GM10847 (cell line): ENCODE measurements around the gene MN1.

Source experiments
- POLR2A ChIP-seq: IDR thresholded peaks from 2 replicates; pipeline ENCODE4 v1.6.1; 2011; ENCODE audit not compliant: insufficient read length; ENCODE audit errors: extremely low read depth

The MN1 gene

DNA sequence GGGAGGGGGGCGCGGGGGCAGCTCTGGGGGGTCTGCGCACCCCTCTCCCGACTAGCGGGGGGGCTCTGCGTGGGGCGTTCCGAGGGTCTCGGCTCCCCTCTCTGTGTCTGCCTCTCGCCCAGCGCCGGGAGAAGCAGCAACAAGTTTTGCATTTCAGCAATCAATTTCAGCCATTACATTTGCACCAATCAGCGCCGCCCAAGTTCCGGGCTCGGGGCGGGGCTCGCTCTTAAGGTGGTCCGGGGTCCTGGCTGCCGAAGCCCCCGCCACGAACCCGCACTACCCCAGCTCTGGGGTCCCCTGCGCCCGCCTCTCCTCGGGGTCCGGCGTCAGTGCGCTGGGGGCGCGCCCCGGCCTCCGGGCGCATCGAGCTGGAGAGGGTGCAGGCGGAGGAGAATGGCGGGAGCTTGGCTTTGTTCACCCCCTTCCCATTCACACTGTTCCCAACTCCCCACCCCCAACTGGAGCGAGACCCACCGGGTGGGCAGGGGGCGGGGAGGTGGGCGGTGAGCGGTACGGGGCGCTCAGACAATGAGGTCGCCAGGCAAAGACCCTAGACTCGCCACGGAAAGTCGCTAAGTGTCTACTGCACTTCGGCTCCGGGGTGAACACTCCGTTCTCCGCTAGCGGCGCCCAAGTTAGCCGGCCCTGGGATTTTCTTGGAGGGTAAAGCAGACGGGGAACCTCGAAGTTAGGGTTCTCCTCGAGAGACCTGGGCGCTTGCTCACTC lies at the start of gene MN1:
TSS of gene MN1 (minus strand) at position 141 of the 730 bp plus-strand sequence. CDS start 1,213 bp downstream, outside the sequence.
- TF ChIP-seq POLR2A = no peak

DNA sequence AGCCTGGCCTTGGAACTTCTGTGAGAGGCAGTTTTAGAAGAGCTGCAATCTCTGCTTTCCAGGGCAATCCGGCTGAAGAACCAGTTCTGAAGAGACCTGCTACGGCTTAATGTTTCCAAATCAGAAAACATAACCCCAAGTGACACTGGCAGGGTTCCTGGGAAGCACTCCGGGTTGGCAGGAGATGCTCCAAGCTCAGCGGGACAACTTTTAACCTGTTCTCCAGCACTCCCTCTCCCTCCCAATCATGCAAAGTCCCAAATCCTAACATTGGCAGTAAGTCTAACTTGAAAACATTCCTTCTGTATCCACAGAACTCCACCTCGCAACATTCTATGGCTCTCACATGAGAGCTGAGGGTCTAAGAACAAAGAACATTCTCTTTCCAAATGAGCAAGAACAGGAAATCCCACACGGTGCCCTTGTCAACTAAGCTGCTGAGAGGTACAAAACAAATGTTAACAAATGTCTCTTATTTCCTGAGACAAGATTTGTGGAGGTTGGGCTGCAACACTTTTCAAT lies 48.5 kb upstream of the MN1 start:
- TF ChIP-seq POLR2A = no peak

DNA sequence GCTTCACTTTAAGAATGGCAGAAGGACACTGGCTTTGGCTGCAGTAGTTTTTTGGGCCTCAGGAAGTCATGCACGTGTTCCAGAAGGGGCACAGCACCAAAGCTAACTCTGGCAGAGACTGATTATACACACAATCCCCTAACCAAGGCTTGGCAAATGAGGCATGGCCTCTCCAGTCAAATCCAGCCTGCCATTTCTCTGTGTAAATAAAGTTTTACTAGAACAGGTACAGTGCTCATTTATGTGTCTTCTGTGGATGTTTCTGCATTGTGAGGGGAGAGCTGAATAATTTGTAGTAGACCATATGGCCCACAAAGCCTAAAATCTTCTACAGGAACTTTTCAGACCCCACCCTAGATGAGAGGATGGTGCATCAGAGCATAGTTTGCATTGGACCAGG lies 46.4 kb upstream of the MN1 start:
- TF ChIP-seq POLR2A = no peak

DNA sequence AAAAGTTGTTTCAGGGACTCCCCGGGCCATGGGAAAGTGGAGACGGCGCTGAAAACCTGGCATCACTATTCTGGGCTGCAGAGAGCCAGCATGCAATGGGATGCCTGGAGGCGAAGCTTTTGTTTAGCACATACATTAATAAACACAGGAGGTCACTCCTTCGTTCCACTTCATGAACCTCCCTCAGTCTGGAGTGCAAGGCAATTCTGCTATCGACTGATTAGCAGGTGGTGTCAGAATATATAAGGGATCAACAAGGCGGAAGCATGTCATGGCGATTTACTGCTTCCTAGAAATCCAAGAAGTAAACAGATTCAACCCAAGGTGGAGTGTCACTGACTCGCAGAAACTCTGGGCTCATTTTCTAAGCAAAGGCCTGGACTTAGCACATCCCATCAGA lies 45.4 kb upstream of the MN1 start:
- no peak for TF ChIP-seq POLR2A

DNA sequence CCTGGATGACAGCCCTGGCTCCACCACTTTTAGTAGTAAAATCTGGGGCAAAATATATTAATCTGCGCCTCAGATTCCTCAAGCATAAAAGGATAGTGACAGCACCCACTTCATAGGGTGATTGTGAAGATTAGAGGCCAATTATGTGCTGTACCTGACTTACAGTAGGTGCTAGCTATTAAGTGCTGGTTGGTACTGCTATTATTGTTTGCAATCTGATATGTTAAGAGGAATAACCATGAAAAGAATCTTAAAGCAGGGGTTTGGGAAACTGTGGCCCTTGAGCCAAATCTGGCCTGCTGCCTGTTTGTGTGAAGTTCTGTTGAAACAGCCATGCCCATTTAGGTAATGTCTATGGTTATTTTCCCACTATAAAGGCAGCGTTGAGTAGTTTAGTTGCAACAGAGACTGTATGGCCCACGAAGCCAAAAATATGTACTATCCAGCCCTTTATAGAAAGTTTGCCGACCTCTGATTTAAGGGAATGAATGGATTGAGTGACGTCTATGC lies 44.7 kb upstream of the MN1 start:
- TF ChIP-seq POLR2A = no peak

DNA sequence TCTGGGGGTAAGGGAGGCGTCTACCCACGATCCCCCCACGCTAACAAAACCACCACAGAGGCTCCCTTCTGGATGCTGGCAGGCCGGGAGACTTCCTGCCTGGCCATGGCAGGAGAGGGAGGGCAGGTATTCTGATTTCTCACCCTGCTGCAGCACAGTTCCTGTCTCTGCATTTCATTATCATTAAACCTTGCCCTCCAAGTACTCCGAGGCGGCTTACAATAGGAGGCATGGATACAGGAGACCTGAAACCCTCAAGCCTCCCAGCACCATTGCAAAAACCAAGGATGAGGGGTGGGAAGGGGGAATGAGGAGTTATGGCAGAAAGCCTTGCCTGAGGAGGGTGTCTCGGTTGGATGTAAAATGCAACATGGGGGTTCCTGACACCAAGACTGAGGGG lies 44.1 kb upstream of the MN1 start:
- no peak for TF ChIP-seq POLR2A

DNA sequence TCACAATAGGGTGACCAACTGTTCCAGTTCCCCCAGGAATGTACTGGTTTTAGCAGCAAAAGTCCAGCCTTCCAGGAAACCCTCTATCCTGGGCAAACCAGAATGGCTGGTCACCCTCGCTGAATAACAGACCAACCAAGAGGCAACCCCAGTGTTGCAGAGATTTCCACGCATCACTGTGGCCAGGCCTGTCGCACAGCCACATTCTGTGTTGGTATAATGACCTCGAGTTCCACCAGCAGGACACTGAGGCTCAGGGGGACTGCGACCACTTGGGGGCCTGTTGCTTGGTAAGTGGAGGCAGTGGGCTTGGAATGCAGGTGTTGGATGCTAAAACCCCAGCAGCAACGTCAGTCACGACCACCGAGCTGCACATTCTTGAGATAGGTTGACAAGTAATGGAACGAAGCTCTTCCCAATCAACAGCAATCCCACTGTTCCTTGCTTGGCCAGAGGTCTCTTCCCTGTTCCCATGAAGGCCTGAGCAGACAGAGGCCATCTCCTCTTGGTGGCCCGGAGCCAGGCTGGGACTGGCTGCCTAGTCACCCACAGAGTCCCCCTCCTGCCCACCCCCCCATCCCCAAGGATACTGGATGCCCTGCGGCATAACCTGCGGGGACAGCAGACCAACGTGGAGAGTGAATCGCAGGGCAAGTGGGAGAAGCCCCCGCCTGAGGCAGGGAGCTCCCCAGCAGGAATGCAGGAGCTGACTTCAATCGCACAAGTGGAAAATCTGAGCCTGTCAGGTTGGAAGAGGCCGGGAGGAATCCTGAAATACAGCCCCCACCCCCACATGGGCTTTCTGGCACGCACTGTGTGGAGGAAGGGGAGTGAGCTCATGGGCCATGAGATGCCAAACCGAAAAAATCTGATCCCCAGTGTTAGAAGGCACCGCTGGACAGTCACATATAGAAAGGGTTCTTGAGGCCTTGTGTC lies 43.4 kb upstream of the MN1 start:
- no peak for TF ChIP-seq POLR2A

DNA sequence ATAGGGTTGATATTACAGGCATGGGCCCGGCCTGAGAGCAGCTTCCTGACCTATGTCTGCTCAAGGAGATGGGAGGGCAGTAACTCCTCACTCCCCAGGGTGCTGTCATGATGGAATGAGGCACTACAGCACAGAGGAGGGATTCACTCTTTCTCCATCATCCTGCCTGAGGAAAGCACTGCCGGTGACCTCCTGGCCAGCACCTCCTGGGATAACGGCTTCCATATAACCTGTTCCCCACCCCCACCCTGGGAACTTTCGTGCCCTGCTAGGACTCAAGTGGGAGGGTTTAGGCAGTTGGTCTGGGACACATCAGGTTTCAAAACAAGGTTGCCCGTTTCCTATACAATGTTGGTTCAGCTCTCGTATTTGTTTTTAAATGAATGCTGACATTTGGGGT lies 42.7 kb upstream of the MN1 start:
- TF ChIP-seq POLR2A = no peak

DNA sequence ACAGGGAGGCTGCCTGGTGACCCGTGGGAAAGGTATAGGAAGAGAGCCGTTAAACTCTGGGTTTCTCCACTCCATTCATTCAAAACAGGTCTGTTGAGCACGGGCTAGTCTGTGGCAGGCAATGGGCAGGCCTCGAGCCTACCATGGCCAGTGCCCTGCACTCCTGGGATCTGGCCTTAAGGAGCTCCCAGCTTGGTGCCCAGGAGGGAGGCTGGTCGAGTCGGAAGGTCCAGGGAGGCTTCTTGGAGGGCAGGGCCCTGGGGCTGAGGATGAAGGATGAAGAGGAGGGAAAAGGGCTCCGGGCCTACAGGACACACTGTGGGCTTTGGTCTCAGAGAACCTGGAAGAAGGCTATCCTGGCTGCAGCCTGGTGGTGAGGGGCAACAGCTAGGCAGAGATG lies 41.9 kb upstream of the MN1 start:
- TF ChIP-seq POLR2A = no peak

DNA sequence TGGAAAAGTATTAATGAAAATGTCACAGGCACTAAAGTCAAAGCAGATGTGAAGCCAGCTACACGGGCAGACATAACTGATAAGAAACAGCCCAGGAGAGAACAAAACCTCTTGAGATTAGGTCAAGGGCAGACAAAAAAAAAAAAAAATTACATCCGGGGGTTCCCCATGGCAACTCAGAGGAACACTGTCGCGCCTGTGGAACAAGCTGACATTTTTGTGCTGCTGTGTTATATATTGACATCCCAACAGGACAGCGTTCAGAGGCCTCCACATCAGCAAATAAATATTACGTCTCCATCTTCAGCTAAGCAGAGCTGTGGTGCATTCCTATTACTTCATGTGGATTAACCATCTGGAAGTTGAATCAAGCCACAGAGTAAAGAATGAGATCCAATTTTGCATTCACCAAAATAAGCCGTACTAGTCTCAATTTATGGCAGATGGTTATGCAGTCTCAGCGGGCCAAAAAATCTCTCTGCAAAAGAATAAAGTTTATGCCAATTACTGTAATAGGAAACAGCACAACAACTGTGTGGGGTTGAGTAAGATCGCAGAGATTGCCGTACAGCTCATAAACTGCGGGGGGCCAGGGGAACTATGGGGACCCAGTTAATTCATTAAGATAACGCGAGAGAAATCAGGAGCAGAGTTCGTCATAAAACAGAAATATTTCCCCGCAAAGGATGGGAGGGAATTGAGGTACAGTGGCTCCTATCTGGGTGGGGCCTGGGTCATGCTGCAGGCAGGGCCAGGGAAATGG lies 41.3 kb upstream of the MN1 start:
- TF ChIP-seq POLR2A = no peak

DNA sequence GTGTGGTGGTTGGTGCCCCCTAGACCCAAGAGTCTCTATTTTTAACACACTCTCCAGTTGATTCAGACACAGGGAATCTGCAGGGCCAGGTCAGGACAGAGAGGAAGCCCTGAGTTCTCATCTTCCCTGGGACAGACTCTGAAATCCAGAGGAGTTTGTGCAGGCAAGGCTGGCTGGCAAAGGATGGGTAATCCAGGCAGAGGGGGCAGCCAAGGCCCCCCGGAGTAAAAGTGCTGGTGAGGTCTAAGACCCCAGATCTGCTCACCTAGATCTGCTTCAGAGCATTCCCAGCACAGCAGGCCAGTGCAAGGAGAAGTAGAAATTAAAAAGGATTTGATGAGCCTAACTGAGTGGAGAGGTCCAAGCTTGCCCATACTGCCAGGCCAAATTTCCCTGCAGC lies 40.6 kb upstream of the MN1 start:
- TF ChIP-seq POLR2A = no peak

DNA sequence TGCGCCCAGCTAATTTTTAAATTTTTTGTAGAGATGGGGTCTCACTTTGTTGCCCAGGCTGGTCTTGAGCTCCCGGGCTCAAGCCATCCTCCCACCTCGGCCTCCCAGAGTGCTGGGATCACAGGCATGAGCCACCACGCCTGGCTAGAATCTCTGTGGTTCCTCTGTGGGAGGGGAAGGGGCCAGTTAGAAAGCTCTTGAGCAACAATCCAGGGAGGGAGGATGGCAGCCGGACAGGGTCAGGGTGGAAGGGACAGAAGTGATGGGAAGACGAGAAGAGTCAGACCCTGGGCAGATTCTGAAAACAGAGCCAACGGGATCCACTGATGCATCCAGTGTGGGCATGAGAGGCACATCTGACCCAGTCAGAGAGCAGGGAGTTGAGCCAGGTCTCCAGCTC lies 38.9 kb upstream of the MN1 start:
- TF ChIP-seq POLR2A = no peak

DNA sequence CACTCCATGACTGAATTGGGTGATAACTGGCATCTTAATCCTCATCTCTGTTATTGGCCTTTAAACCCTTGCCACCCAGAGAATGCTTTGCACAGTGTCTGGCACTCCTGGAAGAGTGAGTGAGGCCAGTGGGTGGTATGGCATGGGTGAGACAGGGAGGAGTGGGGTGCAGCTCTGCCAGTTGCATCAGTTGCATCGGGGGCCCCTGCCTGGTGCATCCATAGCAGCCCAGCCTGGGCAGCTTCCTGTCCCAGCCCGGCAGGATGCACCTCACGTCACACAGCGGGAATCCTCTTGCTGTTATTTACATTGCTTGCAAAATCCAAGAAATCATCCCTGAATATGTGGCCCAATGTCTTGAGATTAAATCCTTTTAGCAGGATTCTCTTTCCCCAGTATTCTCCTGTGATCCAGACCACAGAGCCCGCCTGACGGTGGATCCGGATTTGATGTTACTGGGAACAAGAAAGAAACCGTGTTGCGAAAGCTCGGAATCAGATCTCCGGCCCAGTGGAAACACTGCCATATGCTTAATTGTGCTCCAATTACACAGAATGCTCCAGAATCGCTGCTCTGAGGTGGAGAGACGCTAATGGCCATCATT lies 37.6 kb upstream of the MN1 start:
- TF ChIP-seq POLR2A = no peak

DNA sequence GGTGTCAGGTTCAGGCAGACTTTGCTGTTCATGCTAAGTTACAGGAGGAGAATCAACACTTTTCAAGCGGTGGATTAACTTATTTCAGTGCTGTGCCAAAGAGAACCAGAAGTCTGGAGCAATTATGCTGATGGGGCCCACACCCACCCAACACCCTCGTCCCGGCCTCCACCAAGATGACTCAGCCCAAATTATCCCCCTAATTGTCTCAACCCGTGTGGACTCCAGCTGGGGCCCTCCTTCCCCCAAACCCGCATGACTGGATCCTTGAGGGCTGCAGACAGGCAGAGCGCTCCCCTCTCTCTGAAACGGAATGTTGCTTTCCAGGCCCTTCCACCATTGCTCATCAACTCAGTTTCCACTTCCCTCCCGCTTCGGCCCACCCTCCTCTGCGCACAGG lies 34.6 kb upstream of the MN1 start:
- no peak for TF ChIP-seq POLR2A

DNA sequence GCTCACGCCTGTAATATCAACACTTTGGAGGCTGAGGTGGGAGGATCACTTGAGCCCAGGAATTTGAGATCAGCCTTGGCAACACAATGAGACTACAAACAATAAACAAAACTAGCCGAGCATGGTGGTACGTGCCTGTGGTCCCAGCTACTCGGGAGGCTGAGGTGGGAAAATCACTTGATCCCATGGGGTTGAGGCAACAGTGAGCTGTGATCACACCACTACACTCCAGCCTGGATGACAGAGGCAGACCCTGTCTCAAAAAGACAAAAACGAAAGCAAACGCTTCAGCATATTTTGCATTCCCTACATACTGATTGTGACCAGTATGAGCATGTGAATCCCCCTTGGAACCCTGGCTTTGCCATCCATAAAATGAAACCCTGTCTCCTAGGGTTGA lies 33.9 kb upstream of the MN1 start:
- no peak for TF ChIP-seq POLR2A
